ENCODE measurements around the gene PMF1.

Gene PMF1

GRCh38 chr1:156281693-156282478 is 69.1 kb downstream of the PMF1 start:
- no peaks in the 10 kb centered on the region for H3K9me3 ChIP-seq (ENCODE audit: low read length)
- peak overlapping the region; percentile 97 for H3K4me2 ChIP-seq (ENCODE audit: low read length)
- peak overlapping the region; percentile 95 for H3K4me3 ChIP-seq (ENCODE audit: low read depth, low read length, poor library complexity, severe bottlenecking)
- no peaks in the 10 kb centered on the region for H4K20me1 ChIP-seq (ENCODE audit: insufficient read depth, low read length)
- peaks cover 37% of the 10 kb centered on the region for H3K79me2 ChIP-seq (ENCODE audit: insufficient read depth, low read length)
- H3F3A ChIP-seq (ENCODE audit: insufficient read depth, low read length), result no peaks in the 10 kb centered on the region
- H3K27me3 ChIP-seq (ENCODE audit: insufficient read depth, low read length), result no peaks in the 10 kb centered on the region
- H2AFZ ChIP-seq (ENCODE audit: low read length), result no peak overlapping the region
- peak overlapping the region; percentile 98 for H3K9ac ChIP-seq (ENCODE audit: low read length)
- peak overlapping the region; percentile 79 for H3K27ac ChIP-seq (ENCODE audit: low read depth, low read length, poor library complexity, severe bottlenecking)
- H3K36me3 ChIP-seq (ENCODE audit: insufficient read depth, low read length), result peaks cover 37% of the 10 kb centered on the region
- TF ChIP-seq, protein P1, sequence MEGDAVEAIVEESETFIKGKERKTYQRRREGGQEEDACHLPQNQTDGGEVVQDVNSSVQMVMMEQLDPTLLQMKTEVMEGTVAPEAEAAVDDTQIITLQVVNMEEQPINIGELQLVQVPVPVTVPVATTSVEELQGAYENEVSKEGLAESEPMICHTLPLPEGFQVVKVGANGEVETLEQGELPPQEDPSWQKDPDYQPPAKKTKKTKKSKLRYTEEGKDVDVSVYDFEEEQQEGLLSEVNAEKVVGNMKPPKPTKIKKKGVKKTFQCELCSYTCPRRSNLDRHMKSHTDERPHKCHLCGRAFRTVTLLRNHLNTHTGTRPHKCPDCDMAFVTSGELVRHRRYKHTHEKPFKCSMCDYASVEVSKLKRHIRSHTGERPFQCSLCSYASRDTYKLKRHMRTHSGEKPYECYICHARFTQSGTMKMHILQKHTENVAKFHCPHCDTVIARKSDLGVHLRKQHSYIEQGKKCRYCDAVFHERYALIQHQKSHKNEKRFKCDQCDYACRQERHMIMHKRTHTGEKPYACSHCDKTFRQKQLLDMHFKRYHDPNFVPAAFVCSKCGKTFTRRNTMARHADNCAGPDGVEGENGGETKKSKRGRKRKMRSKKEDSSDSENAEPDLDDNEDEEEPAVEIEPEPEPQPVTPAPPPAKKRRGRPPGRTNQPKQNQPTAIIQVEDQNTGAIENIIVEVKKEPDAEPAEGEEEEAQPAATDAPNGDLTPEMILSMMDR (IDR thresholded peaks at IDR 0.05; ENCODE audit: low read length), result no peak
- no peak for TF ChIP-seq EZH2 (IDR thresholded peaks at IDR 0.05; ENCODE audit: borderline replicate concordance, low read length)
- peaks cover 29% of the 10 kb centered on the region for H3K4me1 ChIP-seq (ENCODE audit: insufficient read depth, low read length, severe bottlenecking)
- H3K9me2 ChIP-seq (ENCODE audit: low read depth, low read length), result no peaks in the 10 kb centered on the region

- peaks cover 29% of the 10 kb centered on the region for H3K4me1 ChIP-seq (ENCODE audit: insufficient read depth, low read length, severe bottlenecking)
- no peaks in the 10 kb centered on the region for H3K9me3 ChIP-seq (ENCODE audit: low read length)
- H2AFZ ChIP-seq (ENCODE audit: low read length), result peak within 1 kb of the TSS; percentile 51; the same call in 1 of the 2 replicates
- H3K27ac ChIP-seq (ENCODE audit: low read depth, low read length, poor library complexity, severe bottlenecking), result peak within 1 kb of the TSS; percentile 79
- TF ChIP-seq EZH2 (IDR thresholded peaks at IDR 0.05; ENCODE audit: borderline replicate concordance, low read length), result no peak
- TF ChIP-seq, protein P1 (IDR thresholded peaks at IDR 0.05; ENCODE audit: low read length), result no peak
- peak within 1 kb of the TSS; percentile 97 for H3K4me2 ChIP-seq (ENCODE audit: low read length)
- no peaks in the 10 kb centered on the region for H3F3A ChIP-seq (ENCODE audit: insufficient read depth, low read length)
- no peaks in the 10 kb centered on the region for H3K9me2 ChIP-seq (ENCODE audit: low read depth, low read length)
- peaks cover 29% of the 10 kb centered on the region for H3K36me3 ChIP-seq (ENCODE audit: insufficient read depth, low read length)
- H3K79me2 ChIP-seq (ENCODE audit: insufficient read depth, low read length), result peaks cover 37% of the 10 kb centered on the region
- peak within 1 kb of the TSS; percentile 98 for H3K9ac ChIP-seq (ENCODE audit: low read length)
- H4K20me1 ChIP-seq (ENCODE audit: insufficient read depth, low read length), result no peaks in the 10 kb centered on the region
- H3K4me3 ChIP-seq (ENCODE audit: low read depth, low read length, poor library complexity, severe bottlenecking), result peak within 1 kb of the TSS; percentile 95
- no peaks in the 10 kb centered on the region for H3K27me3 ChIP-seq (ENCODE audit: insufficient read depth, low read length)
These were observed 69.8 kb downstream of the PMF1 start, which contains the start of gene SMG5 for GRCh38 chr1:156282479-156283222. Gene SMG5, minus strand, starts transcription at chr1:156282825. Its CDS starts 145 bp downstream, at chr1:156282680.

DNA sequence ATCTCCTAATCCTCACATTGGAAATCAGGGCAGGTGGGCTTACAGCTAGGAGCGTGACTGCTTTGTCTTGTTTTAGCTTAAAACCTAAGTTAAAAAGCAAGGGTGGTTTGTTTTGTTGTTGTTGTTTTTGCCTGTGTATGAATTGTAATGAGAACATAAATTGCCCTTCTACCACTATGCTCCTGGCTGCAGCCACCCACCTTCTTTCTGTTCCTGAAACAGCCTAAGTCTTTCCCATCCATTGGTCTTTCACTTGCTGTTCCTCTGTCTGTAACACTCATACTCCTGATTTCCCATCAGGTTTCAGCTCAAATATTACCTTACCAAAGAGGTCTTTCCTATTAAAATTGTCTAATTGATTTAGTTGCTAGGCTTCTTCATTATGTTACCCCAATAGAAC is 70.7 kb downstream of the PMF1 start:
- peaks cover 37% of the 10 kb centered on the region for H3K79me2 ChIP-seq (ENCODE audit: insufficient read depth, low read length)
- peaks cover 21% of the 10 kb centered on the region for H3K36me3 ChIP-seq (ENCODE audit: insufficient read depth, low read length)
- H3F3A ChIP-seq (ENCODE audit: insufficient read depth, low read length), result no peaks in the 10 kb centered on the region
- H4K20me1 ChIP-seq (ENCODE audit: insufficient read depth, low read length), result no peaks in the 10 kb centered on the region
- peak overlapping the region; percentile 98 for H3K9ac ChIP-seq (ENCODE audit: low read length)
- no peaks in the 10 kb centered on the region for H3K27me3 ChIP-seq (ENCODE audit: insufficient read depth, low read length)
- no peaks in the 10 kb centered on the region for H3K9me2 ChIP-seq (ENCODE audit: low read depth, low read length)
- H3K27ac ChIP-seq (ENCODE audit: low read depth, low read length, poor library complexity, severe bottlenecking), result peak overlapping the region; percentile 53
- no peak overlapping the region for H2AFZ ChIP-seq (ENCODE audit: low read length)
- TF ChIP-seq EZH2 (IDR thresholded peaks at IDR 0.05; ENCODE audit: borderline replicate concordance, low read length), result no peak
- TF ChIP-seq, protein P1 (IDR thresholded peaks at IDR 0.05; ENCODE audit: low read length), result no peak
- H3K9me3 ChIP-seq (ENCODE audit: low read length), result no peaks in the 10 kb centered on the region
- peak overlapping the region; percentile 97 for H3K4me2 ChIP-seq (ENCODE audit: low read length)
- peaks cover 29% of the 10 kb centered on the region for H3K4me1 ChIP-seq (ENCODE audit: insufficient read depth, low read length, severe bottlenecking)
- peak overlapping the region; percentile 95 for H3K4me3 ChIP-seq (ENCODE audit: low read depth, low read length, poor library complexity, severe bottlenecking)

All from OCI-LY1 (cell line).